ENCODE results near the gene GTF2E1.

GRCh38 chr3:120820748-120821147 lies 78.2 kb downstream of the GTF2E1 start:
- TF ChIP-seq YY1 (IDR thresholded peaks at IDR 0.05; ENCODE audit: insufficient read depth, insufficient read length) (no peak), ZNF274 (IDR thresholded peaks at IDR 0.05; ENCODE audit: low read depth, low read length) (no peak)

Measured in NT2/D1 (cell line).